Fibroblast of the aortic adventitia (primary cell): ENCODE data around the gene RAG2. TPM values are rescaled to one million over a fixed set of nuclear protein-coding genes. Genes with fewer than 3 reads are reported as not detected.

Experiments used
- DNase-seq: peaks from one replicate; pipeline ENCODE4 v3.0.0-alpha.2; 2010; ENCODE audit warnings: low read depth
- H3K4me3 ChIP-seq: 2 replicates; pipeline ENCODE4 v1.5.1; 2011; ENCODE audit warnings: low read depth, mild to moderate bottlenecking, control low read depth, low read length, moderate library complexity
- total RNA-seq: library from RNA; depleted of rRNA; stranded (reverse); fragments of >200 nt; gene quantifications from 2 replicates; pipeline ENCODE4 v1.2.3, GENCODE V29; 2012; ENCODE audit warnings: low replicate concordance
- TF ChIP-seq, protein P1 (sequence below): IDR thresholded peaks from 2 replicates; pipeline ENCODE4 v1.5.1; 2011; ENCODE audit warnings: mild to moderate bottlenecking, low read length, control low read depth, inconsistent platforms; ENCODE audit not compliant: insufficient read depth

RAG2 gene
- total RNA-seq, 1 donor, result not detected

GRCh38 chr11:36617543-36618362, 19.7 kb upstream of the RAG2 start:
- no peak for DNase-seq
- TF ChIP-seq, protein P1, sequence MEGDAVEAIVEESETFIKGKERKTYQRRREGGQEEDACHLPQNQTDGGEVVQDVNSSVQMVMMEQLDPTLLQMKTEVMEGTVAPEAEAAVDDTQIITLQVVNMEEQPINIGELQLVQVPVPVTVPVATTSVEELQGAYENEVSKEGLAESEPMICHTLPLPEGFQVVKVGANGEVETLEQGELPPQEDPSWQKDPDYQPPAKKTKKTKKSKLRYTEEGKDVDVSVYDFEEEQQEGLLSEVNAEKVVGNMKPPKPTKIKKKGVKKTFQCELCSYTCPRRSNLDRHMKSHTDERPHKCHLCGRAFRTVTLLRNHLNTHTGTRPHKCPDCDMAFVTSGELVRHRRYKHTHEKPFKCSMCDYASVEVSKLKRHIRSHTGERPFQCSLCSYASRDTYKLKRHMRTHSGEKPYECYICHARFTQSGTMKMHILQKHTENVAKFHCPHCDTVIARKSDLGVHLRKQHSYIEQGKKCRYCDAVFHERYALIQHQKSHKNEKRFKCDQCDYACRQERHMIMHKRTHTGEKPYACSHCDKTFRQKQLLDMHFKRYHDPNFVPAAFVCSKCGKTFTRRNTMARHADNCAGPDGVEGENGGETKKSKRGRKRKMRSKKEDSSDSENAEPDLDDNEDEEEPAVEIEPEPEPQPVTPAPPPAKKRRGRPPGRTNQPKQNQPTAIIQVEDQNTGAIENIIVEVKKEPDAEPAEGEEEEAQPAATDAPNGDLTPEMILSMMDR, result no peak
- no peak overlapping the region for H3K4me3 ChIP-seq

DNA sequence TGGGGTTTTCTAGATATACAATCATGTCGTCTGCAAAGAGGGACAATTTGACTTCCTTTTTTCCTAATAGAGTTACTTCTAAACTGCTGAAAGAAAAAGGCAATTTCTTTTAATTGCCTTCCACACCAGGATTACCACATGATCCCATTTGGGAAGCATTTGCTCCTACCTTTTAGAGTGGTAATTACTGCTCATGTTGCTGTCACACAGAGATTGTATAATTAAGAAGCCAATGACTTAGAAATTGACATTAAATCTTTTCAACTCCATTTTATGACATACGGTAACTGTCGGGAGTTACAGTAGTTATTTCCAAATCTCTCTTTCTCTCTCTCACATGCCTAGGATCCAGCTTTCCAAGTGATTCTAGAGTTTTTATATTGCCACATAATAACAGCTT, 17.8 kb upstream of the RAG2 start:
- DNase-seq, result no peak
- no peak overlapping the region for H3K4me3 ChIP-seq
- TF ChIP-seq, protein P1, result no peak

DNA sequence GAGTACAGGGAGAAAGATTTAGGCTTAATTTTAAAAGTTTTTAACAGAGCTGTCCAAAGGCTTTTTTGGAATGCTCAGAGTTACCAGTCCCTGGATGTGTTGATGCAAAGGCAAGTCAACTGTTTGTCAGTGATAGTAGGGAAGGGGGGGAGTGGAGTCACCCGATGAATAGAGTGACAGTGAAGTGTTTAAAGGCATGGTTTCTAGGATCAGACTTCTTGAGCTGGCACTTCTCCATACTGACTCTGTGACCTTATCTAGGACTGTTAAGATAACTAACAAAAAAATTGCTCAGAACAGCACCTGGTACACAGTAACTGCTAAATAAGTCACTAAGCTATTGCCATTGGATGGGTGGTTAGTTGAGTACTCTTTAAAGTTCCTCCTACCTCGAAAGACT, 11.3 kb upstream of the RAG2 start:
- TF ChIP-seq, protein P1, result no peak
- no peak overlapping the region for H3K4me3 ChIP-seq

GRCh38 chr11:36608491-36609199, 10.6 kb upstream of the RAG2 start:
- DNase-seq, result no peak
- no peak overlapping the region for H3K4me3 ChIP-seq
- TF ChIP-seq, protein P1, result no peak

More for the DNA sequence above, 11.3 kb upstream of the RAG2 start:
- no peak for DNase-seq

GRCh38 chr11:36605221-36606216, 7.5 kb upstream of the RAG2 start:
- TF ChIP-seq, protein P1, result no peak
- no peak overlapping the region for H3K4me3 ChIP-seq
- no peak for DNase-seq

DNA sequence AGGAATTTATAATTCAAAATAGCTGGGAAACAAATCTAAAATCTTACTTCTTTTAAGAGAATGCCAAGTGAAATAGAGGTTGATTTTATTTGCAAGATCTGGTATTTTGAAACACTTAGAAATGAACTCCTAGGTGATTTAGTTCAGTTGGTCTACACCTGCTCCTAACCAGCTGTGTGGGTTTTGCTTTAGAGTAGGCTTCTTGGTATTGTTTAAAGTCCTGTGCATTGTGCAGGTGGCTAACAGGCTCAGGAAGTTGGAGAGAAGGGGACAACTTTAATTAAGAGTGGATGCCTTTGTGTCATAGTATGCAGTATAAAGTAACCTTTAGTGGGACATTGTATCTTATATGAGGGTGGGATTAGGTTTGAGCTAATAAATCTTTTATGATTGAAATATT, 4.1 kb upstream of the RAG2 start:
- no peak for DNase-seq
- TF ChIP-seq, protein P1, result no peak
- no peak overlapping the region for H3K4me3 ChIP-seq
